ENCODE data around the gene ANKLE1. TPM values are rescaled to one million over a fixed set of nuclear protein-coding genes. Genes with fewer than 3 reads are reported as not detected.

Gene ANKLE1
- total RNA-seq, 1 donor from 2014 or later, result 0.23 TPM

Other genes starting within 250 kb of the ANKLE1 start
- gene HAUS8, start 206.4 kb upstream of the ANKLE1 start, total RNA-seq, result 10.8 TPM
- gene MYO9B, start 206.1 kb upstream of the ANKLE1 start, total RNA-seq, result 77.3 TPM
- 20.2 TPM for gene USE1, start 66.5 kb upstream of the ANKLE1 start, total RNA-seq
- gene OCEL1, start 55.7 kb upstream of the ANKLE1 start, total RNA-seq, result 21.9 TPM
- gene NR2F6, start 36.0 kb upstream of the ANKLE1 start, total RNA-seq, result 72.1 TPM
- gene USHBP1, start 17.2 kb upstream of the ANKLE1 start, total RNA-seq, result 7.2 TPM
- gene BABAM1, start 14.5 kb upstream of the ANKLE1 start, total RNA-seq, result 67.7 TPM
- gene ABHD8, start 21.5 kb downstream of the ANKLE1 start, total RNA-seq, result 6.3 TPM
- gene MRPL34, start 24.0 kb downstream of the ANKLE1 start, total RNA-seq, result 48.5 TPM
- 32.0 TPM for gene DDA1, start 27.7 kb downstream of the ANKLE1 start, total RNA-seq
- 7.9 TPM for gene ANO8, start 53.0 kb downstream of the ANKLE1 start, total RNA-seq
- gene GTPBP3, start 55.7 kb downstream of the ANKLE1 start, total RNA-seq, result 30.3 TPM
- gene PLVAP, start 95.4 kb downstream of the ANKLE1 start, total RNA-seq, result 159 TPM
- 0.86 TPM for gene CCDC194, start 112.3 kb downstream of the ANKLE1 start, total RNA-seq
- 45.8 TPM for gene BST2, start 123.7 kb downstream of the ANKLE1 start, total RNA-seq
- gene MVB12A, start 138.1 kb downstream of the ANKLE1 start, total RNA-seq, result 33.0 TPM
- gene TMEM221, start 166.8 kb downstream of the ANKLE1 start, total RNA-seq, result 0.31 TPM
- not detected for gene NXNL1, start 179.0 kb downstream of the ANKLE1 start, total RNA-seq
- gene SLC27A1, start 188.6 kb downstream of the ANKLE1 start, total RNA-seq, result 17.1 TPM
- gene PGLS, start 229.7 kb downstream of the ANKLE1 start, total RNA-seq, result 91.7 TPM

Data from ureter (tissue), 1 donor.